Ovary (tissue), 3 donors: ENCODE data around the gene PTPN2.

Experiments used
- CTCF ChIP-seq, 3 donors: fragments of 450-650 bp in 2 of 3; fragments of 200-600 bp in 1 of 3; IDR thresholded peaks; one replicate each; pipeline versions ENCODE4 v1.5.1 to v1.8.0; 2016 to 2022; ENCODE audit warnings: antibody characterized with exemption in 3 of 3, mild to moderate bottlenecking in 1 of 3
- EP300 ChIP-seq: sonication (generic); formaldehyde crosslinking; IDR thresholded peaks from one replicate; pipeline ENCODE4 v1.6.1; 2017; ENCODE audit warnings: antibody characterized with exemption
- donor health status: DM: no; HTN: no; CAD: no.

DNA sequence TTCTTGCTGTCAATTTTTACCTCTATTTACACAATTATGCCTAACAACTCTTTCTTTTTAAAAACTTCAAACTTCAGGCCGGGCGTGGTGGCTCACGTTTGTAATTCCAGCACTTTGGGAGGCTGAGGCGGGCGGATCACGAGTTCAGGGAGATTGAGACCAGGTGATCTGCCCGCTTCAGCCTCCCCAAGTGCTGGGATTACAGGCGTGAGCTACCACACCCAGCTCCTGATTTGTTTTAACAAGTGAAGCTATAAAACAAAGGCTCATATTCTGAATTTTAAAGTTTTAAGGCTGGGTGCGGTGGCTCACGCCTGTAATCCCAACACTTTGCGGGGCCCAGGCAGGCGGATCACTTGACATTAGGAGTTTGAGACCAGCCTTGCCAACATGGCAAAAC, 15.5 kb downstream of the PTPN2 start:
- no peak for TF ChIP-seq CTCF (IDR thresholded peaks at IDR 0.05)
- TF ChIP-seq EP300 = no peak
